Glomerular endothelial cell (primary cell): ENCODE measurements around the gene NEB. TPM values are rescaled to one million over a fixed set of nuclear protein-coding genes. Genes with fewer than 3 reads are reported as not detected.
"Not testable (repeated sequence)": the region's sequence is repeated elsewhere in the genome, so short reads cannot be mapped to it uniquely, and the experiment has no call there.

Experiments
- DNase-seq: peaks from one replicate; pipeline ENCODE4 v3.0.0-alpha.2; 2011; ENCODE audit warnings: low read depth, low spot score; ENCODE audit errors: extremely low read depth
- total RNA-seq: library from RNA; depleted of rRNA; stranded (reverse); fragments of >200 nt; gene quantifications from 2 replicates; pipeline ENCODE4 v1.2.3, GENCODE V29; 2015

Gene NEB
- total RNA-seq, 1 donor from 2014 or later, result 1.5 TPM

DNA sequence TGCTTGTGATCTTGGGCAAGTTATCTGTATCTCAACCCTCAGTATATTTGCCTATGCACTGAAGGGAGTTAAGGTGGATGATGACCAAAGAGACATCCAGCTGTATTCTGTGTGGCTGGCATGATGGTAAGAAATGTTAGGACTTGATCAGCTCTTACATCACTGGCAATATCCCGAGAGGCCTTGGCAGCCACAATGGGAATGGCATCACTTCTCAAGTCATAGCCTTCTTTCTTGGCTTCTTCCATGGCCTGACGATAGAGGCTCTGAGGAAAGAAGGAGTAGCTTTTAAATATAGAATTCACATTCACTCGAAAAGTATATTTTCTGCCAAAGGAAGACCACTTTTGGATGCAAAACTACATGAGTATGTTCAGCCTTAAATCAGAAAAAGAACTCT lies 113.5 kb downstream of the NEB start:
- no peak for DNase-seq

DNA sequence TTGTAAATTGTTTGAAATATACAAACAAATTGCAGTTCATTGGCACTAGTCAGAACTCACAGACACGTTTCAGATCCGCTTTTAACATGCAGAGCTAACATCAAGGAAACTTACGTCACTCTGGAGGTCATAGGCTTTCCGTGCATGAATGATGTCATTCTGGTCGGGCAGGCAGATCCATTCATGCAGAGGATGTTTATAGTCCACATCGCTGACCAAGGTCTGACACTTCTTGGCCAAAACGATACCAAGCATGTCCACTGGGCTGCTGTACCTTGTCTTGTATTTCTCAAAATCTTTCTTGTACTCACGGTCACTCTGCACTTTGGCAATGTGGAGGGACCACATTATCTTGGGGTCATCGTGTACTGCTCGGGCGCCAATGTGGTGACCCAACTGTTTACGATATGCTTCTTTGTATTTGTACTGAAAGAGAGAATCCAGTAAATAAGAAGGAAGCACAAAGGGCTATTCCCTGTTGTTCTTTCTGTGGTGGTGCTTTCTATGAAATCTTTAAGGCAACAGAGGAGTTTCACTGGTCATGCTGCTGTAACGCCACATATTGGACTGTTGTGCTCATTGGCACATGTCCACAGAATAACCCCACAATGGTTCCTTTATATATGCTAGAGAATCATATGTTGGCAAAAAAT lies 114.8 kb downstream of the NEB start:
- DNase-seq, result peak; percentile 95

DNA sequence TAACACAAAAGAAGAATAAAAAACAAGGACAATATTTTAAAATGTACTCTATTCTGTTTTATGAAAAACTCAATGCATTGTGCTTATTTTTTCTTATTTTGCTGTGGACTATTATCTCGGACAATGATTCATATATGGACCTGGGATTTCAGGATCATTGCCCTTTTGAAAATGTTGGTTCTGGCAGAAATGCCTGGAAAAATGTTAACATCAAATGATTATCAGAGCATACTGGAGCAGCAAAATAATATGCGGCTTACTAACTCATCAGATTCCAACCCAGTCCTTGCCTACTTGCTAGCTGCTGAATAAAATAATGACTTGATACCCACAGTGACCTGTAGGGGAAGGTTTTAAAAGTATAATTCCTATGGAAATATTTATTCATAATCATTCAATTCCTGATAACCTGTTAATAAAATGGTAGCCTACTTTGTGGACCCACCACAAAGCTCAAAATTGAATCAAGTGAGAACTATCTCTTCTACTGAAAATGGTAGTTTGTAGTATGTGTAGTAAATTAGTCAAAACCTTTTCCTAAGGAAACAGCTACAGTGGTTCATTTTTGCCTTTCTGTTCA lies 117.4 kb downstream of the NEB start:
- DNase-seq, result no peak

DNA sequence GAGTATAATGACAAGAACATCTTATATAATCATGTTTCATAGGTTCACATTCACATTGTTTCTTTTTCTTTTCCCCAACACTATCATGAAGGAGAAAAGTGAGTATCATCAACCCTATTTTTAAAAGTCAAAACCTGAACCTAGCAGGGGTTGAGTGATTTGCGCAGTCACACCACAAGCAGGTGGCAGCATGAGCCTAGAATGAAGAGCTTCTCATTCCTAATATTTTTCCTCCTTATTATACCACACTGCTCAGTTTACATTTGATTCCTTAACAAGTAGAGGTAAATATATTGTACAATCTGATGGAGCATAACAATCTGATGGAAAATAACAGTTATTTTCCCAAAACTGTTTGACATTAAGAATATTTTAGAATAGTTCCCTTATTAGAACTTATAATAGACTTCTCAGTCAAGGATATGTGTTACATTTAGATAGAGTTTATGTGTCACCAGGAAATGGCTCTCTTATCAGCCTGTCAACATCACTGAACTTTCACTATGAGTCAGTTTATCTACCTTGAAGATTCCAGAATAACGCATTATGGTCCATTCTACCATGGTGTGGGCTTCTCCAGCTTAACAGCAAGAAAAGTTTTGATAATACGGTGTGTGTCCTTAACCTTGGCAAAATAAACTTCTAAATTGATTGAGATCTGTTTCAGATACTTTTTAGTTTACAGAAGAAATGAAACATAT lies 119.5 kb downstream of the NEB start:
- no peak for DNase-seq

DNA sequence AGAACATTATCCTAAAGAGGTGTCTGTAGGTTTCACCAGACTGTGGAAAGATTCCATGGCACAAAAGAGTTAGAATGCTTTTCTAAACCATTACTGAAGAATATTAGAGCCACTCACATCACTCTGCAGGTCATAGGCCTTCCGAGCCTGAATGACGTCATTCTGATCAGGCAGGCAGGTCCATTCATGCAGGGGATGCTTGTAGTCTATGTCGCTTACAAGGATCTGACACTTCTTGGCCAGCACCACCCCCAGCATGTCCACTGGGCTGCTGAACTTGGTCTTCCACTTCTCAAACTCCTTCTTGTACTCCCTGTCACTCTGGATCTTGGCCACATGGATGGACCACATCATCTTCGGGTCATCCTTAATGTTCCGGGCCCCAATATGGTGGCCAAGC lies 120.1 kb downstream of the NEB start:
- DNase-seq, result no peak

DNA sequence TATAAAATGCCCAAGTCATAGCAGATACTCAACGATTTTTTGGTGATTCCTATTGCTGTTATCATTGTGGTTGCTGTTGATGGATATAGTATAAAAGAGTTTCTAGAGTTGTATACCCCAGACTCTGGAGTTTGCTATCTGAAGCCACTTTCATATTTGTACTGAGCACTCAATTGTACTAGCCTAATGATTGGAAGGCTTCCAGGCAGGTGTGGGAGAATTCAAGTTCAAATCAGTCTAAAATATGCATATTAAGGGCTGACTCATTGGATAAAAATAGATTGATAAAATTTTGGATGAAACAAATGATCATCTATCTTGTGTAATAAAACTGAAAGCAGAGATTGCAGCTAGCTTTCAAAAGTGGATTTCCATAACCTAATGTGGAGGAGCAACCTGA lies 122.9 kb downstream of the NEB start:
- no peak for DNase-seq

DNA sequence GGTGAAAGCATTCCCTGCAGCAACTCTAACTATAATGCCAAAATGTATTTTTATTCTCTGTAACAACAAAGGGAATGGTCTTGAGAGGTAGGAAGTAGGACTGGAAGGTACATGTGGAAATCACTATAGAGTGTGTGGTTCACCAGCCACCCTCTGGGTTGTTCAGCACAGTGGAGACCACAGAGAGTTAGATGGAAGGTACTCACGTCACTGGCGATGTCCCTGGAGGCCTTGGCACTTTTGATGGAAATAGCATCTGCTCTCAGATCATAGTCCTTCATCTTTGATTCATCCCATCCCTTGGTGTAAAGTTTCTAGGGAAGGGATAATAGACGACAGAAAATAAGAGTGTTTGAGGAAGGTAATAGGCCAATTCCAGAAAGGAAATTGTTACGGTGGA lies 124.0 kb downstream of the NEB start:
- no peak for DNase-seq

DNA sequence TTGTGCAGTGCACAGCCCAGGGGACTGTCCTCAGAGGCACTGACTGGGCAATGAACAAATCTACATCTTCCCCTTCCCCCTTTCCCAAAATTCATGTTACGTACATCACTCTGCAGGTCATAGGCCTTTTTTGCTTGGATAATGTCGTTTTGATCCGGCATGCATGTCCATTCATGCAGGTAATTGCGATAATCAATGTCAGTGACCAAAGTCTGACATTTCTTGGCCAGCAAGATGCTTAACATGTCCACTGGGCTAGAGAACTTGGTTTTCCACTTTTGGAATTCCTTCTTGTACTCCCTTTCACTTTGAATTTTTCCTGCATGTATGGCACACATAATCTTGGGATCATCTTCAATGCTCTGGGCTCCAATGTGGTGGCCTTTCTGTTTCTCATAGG lies 124.6 kb downstream of the NEB start:
- no peak for DNase-seq

DNA sequence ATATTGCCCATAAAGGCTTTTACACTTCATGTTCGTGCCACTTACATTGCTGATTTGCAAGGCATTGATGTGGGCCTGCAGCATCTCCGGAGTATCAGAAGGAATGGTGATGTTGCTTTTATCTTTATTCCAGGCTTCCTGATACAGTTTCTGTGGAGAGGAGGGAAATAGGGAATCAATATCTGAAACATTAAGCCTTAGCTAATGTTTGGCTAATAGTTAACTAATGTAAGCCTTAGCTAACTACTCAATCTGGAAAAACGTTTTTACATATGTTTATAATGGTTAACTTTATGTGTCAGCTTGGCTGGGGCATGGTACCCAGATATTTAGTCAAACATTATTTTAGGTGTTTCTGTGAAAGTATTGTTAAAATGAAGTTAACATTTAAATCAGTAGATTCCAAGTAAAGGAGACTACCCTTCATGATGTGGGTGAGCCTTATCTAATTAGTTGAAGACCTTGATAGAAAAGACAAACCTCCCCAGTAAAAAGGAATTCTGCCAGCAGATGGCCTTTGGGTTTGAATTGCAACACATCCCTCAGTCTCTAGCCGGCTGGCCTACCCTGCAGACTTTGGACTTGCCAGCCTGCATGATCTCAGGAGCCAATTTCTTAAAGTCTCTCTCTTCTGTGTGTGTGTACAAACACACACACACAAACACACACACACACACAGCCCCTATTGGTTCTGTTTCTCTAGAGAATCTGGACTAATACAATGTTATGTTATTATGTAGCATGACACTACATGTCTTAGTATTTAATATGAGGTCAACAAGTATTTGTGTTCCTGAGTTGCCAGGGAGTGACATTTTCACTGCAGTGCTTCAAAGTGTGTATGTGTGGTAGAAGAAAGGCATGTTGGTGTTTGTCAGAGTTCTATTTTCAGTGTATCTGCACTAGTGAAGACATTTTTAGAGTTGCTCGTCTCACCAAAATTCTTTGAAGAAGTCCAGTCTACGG lies 126.5 kb downstream of the NEB start:
- not testable (repeated sequence) for DNase-seq

DNA sequence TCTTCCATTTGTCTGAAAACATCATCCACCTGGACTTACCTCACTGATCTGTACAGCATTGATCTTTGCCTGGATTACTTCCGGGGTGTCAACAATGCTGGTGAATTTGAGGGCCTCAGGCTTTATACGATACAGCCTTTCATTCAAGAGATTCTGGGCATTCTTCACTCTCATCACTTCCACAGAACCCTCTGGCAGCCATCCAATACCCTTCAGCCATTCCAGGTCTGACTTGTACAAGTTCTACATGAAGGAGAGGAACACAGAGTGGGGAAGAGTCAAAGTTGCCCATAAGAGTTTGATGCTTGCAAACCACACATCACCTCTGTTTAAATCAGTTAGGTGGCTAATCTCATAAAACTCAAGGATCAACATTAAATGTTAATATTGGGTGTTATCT lies 130.7 kb downstream of the NEB start:
- DNase-seq, result not testable (repeated sequence)

DNA sequence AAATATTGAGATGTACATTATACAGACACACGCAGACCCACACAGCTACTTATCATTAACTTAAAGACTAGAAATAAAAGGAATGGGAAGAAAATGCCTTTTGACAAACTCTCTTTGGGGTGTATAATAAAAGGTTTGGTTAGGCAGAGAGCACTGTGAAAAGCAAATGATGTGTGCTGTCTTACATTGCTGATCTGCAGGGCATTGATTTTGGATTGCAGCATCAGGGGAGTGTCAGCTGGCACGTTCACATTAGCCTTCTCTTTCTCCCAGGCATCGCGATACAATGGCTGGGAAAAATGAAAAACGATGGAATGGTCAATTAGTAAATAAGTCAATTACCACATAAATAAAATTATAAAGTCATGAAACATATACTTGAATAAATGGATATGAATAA lies 131.9 kb downstream of the NEB start:
- not testable (repeated sequence) for DNase-seq

DNA sequence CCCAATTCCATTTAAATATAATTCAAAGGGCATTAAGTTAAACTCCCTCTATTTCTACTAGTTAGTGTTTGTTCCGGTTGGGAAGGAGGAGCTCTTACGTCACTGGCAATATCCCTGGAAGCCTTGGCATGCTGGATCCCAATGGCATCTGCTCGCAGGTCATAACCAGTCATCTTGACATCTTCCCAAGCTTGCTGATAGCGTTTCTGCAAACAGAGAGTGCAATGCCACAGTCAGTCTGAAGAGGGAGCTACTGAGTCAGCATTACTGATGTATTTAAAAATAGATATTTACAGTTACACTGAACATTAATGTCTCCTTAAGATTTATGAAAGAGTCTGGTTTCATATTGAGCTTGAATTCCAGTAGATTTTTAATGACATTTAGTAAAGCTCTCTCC lies 132.5 kb downstream of the NEB start:
- DNase-seq, result not testable (repeated sequence)

DNA sequence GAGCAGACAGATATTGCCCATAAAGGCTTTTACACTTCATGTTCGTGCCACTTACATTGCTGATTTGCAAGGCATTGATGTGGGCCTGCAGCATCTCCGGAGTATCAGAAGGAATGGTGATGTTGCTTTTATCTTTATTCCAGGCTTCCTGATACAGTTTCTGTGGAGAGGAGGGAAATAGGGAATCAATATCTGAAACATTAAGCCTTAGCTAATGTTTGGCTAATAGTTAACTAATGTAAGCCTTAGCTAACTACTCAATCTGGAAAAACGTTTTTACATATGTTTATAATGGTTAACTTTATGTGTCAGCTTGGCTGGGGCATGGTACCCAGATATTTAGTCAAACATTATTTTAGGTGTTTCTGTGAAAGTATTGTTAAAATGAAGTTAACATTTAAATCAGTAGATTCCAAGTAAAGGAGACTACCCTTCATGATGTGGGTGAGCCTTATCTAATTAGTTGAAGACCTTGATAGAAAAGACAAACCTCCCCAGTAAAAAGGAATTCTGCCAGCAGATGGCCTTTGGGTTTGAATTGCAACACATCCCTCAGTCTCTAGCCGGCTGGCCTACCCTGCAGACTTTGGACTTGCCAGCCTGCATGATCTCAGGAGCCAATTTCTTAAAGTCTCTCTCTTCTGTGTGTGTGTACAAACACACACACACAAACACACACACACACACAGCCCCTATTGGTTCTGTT lies 137.2 kb downstream of the NEB start:
- not testable (repeated sequence) for DNase-seq

DNA sequence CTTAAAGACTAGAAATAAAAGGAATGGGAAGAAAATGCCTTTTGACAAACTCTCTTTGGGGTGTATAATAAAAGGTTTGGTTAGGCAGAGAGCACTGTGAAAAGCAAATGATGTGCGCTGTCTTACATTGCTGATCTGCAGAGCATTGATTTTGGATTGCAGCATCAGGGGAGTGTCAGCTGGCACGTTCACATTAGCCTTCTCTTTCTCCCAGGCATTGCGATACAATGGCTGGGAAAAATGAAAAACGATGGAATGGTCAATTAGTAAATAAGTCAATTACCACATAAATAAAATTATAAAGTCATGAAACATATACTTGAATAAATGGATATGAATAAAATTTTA lies 142.4 kb downstream of the NEB start:
- not testable (repeated sequence) for DNase-seq

DNA sequence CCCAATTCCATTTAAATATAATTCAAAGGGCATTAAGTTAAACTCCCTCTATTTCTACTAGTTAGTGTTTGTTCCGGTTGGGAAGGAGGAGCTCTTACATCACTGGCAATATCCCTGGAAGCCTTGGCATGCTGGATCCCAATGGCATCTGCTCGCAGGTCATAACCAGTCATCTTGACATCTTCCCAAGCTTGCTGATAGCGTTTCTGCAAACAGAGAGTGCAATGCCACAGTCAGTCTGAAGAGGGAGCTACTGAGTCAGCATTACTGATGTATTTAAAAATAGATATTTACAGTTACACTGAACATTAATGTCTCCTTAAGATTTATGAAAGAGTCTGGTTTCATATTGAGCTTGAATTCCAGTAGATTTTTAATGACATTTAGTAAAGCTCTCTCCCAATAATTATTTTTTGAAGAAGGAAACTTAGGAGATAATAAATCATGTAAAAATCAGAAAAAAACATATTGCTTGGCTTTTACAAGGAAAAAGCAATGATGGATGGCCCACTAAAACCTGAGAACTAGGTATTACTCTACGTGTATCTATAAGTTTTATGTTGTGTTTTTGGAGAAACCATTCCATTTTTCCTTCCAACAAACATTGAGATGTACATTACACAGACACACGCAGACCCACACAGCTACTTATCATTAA lies 142.9 kb downstream of the NEB start:
- DNase-seq, result not testable (repeated sequence)

DNA sequence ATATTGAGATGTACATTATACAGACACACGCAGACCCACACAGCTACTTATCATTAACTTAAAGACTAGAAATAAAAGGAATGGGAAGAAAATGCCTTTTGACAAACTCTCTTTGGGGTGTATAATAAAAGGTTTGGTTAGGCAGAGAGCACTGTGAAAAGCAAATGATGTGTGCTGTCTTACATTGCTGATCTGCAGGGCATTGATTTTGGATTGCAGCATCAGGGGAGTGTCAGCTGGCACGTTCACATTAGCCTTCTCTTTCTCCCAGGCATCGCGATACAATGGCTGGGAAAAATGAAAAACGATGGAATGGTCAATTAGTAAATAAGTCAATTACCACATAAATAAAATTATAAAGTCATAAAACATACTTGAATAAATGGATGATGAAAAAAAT lies 153.0 kb downstream of the NEB start:
- not testable (repeated sequence) for DNase-seq

DNA sequence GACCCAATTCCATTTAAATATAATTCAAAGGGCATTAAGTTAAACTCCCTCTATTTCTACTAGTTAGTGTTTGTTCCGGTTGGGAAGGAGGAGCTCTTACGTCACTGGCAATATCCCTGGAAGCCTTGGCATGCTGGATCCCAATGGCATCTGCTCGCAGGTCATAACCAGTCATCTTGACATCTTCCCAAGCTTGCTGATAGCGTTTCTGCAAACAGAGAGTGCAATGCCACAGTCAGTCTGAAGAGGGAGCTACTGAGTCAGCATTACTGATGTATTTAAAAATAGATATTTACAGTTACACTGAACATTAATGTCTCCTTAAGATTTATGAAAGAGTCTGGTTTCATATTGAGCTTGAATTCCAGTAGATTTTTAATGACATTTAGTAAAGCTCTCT lies 153.6 kb downstream of the NEB start:
- DNase-seq, result not testable (repeated sequence)

DNA sequence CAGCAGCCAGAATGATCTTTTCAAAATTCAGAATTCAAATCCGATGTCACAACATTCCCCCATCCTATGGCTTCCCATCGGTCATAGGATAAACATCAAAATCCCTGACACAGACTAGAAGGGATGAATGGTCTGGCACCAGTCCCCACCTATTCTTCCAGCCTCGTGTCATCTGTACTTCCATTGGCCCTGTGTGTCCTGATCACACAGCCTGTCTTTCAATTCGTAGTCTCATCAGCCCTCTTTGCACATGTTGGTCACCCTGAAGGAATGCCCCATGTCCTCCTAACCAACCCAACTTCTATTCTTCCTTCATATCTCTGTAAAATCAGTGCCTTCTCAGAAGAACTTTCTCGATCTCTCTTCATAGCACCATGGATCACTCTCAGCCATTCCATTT lies 157.2 kb downstream of the NEB start:
- DNase-seq, result no peak

DNA sequence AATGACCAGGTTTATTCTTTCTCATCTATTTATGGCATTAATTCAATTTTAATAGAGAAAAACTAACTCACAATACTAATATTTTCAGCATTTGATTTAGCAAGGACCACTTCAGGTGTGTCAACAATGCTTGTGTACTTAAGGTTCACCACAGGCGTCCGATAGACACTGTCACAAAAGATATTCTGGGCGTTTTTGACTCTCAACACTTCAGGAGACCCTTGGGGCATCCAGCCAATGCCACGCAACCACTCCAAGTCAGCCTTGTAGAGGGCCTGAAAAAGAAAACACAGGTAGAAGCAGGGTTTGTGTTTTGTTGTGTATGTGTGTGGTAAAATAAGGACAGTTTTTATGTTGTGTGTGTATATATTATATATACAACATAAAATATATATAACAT lies 158.2 kb downstream of the NEB start:
- no peak for DNase-seq

DNA sequence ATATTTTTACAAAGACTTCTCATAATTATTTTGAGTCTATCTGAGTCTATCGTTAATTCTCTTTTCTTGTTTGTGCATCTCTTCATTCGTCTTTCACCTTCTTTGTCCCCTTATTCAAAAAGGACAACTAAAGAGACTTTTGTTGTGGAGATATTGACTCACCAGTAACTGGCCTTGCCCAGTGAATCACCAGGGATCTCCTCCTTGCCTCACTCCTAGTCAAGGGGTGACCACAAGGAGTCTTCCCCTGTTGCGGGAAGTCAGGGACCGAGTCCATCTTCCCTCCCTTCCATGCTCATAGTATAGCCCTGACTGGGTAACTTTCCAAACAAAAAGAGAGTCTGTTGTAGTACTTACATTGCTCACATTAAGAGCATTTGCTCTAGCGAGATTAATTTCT lies 158.9 kb downstream of the NEB start:
- DNase-seq, result no peak
